GM10266 (cell line): ENCODE results near the gene RALB.
A peak's percentile ranks its signal among the peaks of the same experiment; 100 is the strongest.
"Not testable (repeated sequence)": the region's sequence is repeated elsewhere in the genome, so short reads cannot be mapped to it uniquely, and the experiment has no call there.

Experiments used
- DNase-seq: peaks from one replicate; pipeline ENCODE4 v3.0.0; 2012; ENCODE audit errors: extremely low spot score
- TF ChIP-seq, protein P1 (sequence below): IDR thresholded peaks from 2 replicates; pipeline ENCODE4 v1.5.1; 2012; ENCODE audit warnings: mild to moderate bottlenecking, low read depth; ENCODE audit not compliant: control insufficient read depth, insufficient read depth; ENCODE audit errors: missing control alignments

RALB gene

DNA sequence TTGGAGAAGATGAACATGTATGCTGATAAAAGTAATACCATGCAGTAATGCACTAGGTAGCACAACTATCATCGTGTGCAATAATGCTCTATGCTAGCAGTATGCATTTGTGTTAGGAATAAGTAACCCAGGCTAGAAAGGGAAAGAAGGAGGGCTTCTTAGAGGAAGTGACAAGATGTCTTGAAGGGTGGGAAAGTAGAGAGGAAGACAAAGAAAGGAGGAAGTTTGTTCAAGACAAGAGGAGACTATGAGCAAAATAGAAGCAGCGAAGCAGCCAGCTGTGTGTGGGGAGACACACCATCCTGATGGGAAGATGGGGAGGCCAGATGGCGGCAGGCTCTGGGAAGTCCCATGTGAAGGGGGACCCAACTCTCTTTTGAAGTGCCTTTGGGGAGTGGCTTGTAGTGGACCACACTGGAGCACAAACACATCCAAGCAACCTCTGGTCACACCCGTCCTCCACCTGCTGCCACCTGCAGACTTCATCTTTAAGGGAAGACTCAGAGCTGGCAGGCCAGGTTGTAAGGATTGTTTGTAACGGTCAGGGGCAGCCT, 53.4 kb downstream of the RALB start:
- no peak for DNase-seq

DNA sequence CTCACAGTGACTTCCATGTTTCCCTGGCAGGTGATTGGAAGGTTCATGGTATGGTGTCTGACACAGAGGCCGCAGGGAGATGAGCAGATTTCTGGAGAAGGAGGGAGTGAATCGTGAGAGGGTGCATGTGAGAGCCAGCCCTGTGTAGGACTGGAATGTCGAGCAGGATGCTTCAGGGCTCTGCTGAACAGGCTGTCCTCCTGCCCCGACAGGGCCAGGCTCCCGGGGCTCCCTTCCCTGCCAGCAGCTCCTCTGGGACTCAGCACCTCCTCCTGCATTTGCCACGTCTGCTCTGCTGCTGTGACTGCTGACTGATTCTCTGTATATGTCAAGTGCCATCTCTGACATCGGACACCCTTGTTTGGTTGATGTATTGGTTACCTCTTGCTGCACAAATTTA, 54.8 kb downstream of the RALB start:
- no peak for DNase-seq
- TF ChIP-seq, protein P1, sequence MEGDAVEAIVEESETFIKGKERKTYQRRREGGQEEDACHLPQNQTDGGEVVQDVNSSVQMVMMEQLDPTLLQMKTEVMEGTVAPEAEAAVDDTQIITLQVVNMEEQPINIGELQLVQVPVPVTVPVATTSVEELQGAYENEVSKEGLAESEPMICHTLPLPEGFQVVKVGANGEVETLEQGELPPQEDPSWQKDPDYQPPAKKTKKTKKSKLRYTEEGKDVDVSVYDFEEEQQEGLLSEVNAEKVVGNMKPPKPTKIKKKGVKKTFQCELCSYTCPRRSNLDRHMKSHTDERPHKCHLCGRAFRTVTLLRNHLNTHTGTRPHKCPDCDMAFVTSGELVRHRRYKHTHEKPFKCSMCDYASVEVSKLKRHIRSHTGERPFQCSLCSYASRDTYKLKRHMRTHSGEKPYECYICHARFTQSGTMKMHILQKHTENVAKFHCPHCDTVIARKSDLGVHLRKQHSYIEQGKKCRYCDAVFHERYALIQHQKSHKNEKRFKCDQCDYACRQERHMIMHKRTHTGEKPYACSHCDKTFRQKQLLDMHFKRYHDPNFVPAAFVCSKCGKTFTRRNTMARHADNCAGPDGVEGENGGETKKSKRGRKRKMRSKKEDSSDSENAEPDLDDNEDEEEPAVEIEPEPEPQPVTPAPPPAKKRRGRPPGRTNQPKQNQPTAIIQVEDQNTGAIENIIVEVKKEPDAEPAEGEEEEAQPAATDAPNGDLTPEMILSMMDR = no peak

More for the DNA sequence above, 53.4 kb downstream of the RALB start:
- TF ChIP-seq, protein P1 = no peak

DNA sequence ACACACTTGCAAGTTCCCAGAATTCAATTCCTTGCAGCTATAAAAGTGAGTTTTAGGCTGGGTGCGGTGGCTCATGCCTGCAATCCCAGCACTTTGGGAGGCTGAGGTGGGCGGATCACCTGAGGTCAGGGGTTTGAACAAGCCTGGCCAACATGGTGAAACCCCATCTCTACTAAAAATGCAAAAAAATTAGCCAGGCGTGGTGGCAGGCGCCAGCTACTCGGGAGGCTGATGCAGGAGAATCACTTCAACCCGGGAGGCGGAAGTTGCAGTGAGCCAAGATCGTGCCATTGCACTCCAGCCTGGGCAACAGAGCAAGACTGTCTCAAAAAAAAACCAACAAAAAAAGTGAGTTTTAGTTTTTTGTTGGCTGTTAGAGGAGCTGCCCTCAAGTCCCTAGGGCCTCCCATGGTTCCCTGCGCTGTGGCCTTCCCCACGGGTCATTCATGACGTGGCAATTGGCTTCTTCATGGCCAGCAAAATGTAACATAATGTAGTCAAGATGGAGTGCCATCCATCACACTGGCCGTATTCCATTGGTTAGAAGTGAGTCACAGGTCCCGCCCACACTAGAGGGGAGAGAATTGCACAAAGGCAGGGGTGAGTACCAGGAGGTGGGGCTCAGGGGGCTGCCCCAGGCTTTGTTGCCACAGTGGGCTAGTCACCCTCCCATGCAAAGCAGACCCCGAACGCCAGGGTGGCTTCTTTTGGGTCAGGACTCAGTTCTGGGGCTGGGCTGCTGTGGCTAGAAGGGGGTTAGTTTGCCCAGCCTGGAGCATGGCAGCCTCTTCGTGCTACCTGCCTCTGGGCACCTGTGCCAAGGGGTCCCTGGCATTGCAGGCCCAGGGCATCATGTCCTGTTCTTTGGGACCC, 55.6 kb downstream of the RALB start:
- TF ChIP-seq, protein P1 = no peak
- no peak for DNase-seq

DNA sequence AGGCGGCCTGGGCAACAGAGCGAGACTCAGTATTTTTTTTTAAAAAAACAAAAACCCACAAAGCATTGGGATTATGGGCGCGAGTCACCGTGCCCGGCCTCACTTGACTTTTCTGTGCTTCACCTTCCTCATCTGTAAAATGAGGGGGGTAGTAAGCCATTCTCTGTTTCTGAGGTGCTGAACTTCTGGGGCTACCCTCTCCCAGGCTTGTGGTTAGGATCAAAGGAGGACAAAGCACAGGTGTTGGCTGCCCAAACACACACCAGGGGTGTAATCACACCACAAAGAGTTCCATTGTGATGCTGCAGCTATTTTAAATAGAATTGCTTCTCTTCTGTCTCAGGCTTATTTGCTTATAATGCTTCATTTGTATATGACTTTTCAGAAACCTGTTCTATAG, 57.5 kb downstream of the RALB start:
- DNase-seq = peak; percentile 56
- TF ChIP-seq, protein P1 = no peak

DNA sequence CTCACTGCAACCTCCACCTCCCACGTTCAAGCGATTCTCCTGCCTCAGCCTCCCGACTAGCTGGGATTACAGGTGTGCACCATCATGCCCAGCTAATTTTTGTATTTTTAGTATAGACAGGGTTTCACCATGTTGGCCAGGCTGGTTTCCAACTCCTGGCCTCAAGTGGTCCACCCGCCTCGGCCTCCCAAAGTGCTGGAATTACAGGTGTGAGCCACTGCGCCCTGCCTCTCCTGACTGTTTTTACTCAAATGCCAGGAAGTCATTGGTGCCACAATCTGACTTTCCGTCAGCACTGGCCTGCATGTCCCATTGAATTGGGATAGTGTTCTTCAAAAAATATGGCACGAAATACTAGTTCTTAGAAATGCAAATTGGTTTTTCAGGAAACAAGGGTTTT, 58.2 kb downstream of the RALB start:
- DNase-seq = not testable (repeated sequence)

DNA sequence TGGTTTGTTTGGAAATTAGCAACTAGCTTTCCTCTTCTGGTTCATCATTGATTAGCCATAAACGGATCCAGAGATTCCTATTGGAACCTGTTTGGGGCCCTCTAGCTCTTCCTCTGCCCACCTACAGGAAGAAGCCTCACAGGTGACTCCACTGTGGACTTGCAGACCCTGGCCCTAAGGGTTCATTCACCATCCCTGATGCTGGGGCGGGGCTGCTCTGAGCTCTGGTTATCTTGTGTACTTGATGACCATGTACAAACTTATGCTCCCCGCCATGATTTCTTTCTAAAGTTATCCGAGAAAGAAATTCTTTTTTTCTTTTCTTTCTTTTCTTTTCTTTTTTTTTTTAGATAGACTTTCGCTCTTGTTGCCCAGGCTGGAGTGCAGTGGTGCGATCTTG, 59.4 kb downstream of the RALB start:
- TF ChIP-seq, protein P1 = no peak
- no peak for DNase-seq

DNA sequence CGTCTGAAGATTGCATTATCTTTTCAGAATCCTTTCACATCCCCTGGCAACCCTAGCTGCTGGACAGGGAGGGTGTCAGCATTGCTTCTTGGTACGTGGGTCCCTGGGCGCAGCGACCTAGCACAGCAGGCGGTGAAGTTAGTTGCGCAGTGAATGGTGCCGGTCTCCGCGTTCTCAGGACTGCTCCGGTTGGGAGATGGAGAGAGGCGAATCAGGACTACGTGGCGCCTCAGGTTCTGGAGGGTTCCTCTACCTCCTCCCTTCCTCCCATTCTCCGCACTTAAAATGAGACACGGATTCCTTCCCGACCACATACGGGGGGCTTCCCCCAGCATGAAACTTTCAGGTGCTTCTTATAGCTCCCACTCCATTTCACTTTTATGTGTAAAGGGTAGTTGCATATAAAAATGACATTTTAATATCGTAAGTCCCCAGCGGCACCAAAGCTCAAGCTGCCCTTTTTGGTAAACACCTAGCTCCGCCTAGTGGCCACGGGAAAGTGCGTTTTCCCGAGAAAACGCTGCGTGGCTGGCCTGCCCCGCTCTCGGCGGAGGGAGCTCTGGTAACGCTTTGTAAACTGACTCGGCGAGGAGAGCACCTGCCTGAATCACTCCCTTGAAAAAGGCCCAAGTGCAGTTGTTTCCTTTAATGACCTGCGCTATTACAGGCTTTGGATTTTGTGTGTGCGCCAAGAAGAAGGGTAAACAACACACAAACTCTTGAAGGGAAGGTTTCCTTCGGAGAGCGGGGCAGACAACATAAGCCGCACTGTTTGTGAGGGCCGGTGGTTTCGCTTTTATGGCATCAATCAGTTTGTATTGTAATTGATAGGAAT, 60.4 kb downstream of the RALB start:
- TF ChIP-seq, protein P1 = peak; percentile 90
- DNase-seq = peak; percentile 69
